ENCODE results near the gene FURIN. TPM values are rescaled to one million over a fixed set of nuclear protein-coding genes. Genes with fewer than 3 reads are reported as not detected.

The FURIN gene
- total RNA-seq, 1 donor from 2014 or later = 122 TPM

GRCh38 chr15:90829942-90830440 is 38.4 kb upstream of the FURIN start:
- Histone ChIP-seq H3K27ac (ENCODE audit: low read depth, low read length) (no peak overlapping the region), H3K36me3 (ENCODE audit: insufficient read depth, low read length) (no peaks in the 10 kb centered on the region), H3K4me2 (ENCODE audit: low read length) (no peak overlapping the region), H3K9ac (ENCODE audit: low read length) (no peak overlapping the region), H3K27me3 (ENCODE audit: insufficient read depth, low read length) (no peaks in the 10 kb centered on the region), H3K4me3 (ENCODE audit: insufficient read depth, low read depth, low read length) (no peak overlapping the region), H2AFZ (ENCODE audit: low read depth, low read length) (no peak overlapping the region), H3K9me3 (ENCODE audit: insufficient read depth, low read depth, low read length) (no peaks in the 10 kb centered on the region), H4K20me1 (ENCODE audit: insufficient read depth, low read length) (no peaks in the 10 kb centered on the region), H3K4me1 (ENCODE audit: insufficient read depth, low read length) (no peaks in the 10 kb centered on the region), H3K79me2 (ENCODE audit: insufficient read depth, low read length) (no peaks in the 10 kb centered on the region)
- TF ChIP-seq CTCF (IDR thresholded peaks at IDR 0.05; ENCODE audit: insufficient read depth, low read depth, low read length) = no peak
- TF ChIP-seq EZH2 (IDR thresholded peaks at IDR 0.05; ENCODE audit: insufficient read depth, low read length) = no peak
- no peaks in the 10 kb centered on the region for H3K9me3 Mint-ChIP-seq (ENCODE audit: unreplicated experiment)
- no peak overlapping the region for H3K4me3 Mint-ChIP-seq (ENCODE audit: unreplicated experiment)
- no peak overlapping the region for H3K27ac Mint-ChIP-seq (ENCODE audit: unreplicated experiment)
- no peaks in the 10 kb centered on the region for H3K27me3 Mint-ChIP-seq (ENCODE audit: low read depth, unreplicated experiment)
- no peak for FAIRE-seq
- DNase-seq (ENCODE audit: low read depth) = no peak
- no peaks in the 10 kb centered on the region for H3K36me3 Mint-ChIP-seq (ENCODE audit: low read depth, unreplicated experiment)
- no peaks in the 10 kb centered on the region for H3K4me1 Mint-ChIP-seq (ENCODE audit: low read depth, unreplicated experiment)

GRCh38 chr15:90834626-90835025 is 33.8 kb upstream of the FURIN start:
- Histone ChIP-seq H3K27me3 (ENCODE audit: insufficient read depth, low read length) (no peaks in the 10 kb centered on the region), H3K79me2 (ENCODE audit: insufficient read depth, low read length) (no peaks in the 10 kb centered on the region), H3K9me3 (ENCODE audit: insufficient read depth, low read depth, low read length) (no peaks in the 10 kb centered on the region), H3K4me2 (ENCODE audit: low read length) (no peak overlapping the region), H3K9ac (ENCODE audit: low read length) (no peak overlapping the region), H3K4me3 (ENCODE audit: insufficient read depth, low read depth, low read length) (no peak overlapping the region), H3K36me3 (ENCODE audit: insufficient read depth, low read length) (no peaks in the 10 kb centered on the region), H3K4me1 (ENCODE audit: insufficient read depth, low read length) (peaks cover 9% of the 10 kb centered on the region), H3K27ac (ENCODE audit: low read depth, low read length) (no peak overlapping the region), H4K20me1 (ENCODE audit: insufficient read depth, low read length) (no peaks in the 10 kb centered on the region), H2AFZ (ENCODE audit: low read depth, low read length) (no peak overlapping the region)
- FAIRE-seq (no peak), DNase-seq (ENCODE audit: low read depth) (no peak)
- Mint-ChIP-seq H3K27me3 (ENCODE audit: low read depth, unreplicated experiment) (no peaks in the 10 kb centered on the region), H3K27ac (ENCODE audit: unreplicated experiment) (no peak overlapping the region), H3K9me3 (ENCODE audit: unreplicated experiment) (no peaks in the 10 kb centered on the region), H3K36me3 (ENCODE audit: low read depth, unreplicated experiment) (no peaks in the 10 kb centered on the region), H3K4me1 (ENCODE audit: low read depth, unreplicated experiment) (peaks cover 5% of the 10 kb centered on the region), H3K4me3 (ENCODE audit: unreplicated experiment) (no peak overlapping the region)
- TF ChIP-seq CTCF (IDR thresholded peaks at IDR 0.05; ENCODE audit: insufficient read depth, low read depth, low read length) = no peak
- no peak for TF ChIP-seq EZH2 (IDR thresholded peaks at IDR 0.05; ENCODE audit: insufficient read depth, low read length)

- H3K4me3 Mint-ChIP-seq (ENCODE audit: unreplicated experiment) = no peak overlapping the region
- no peaks in the 10 kb centered on the region for H3K27me3 ChIP-seq (ENCODE audit: insufficient read depth, low read length)
- no peaks in the 10 kb centered on the region for H3K9me3 Mint-ChIP-seq (ENCODE audit: unreplicated experiment)
- no peaks in the 10 kb centered on the region for H3K79me2 ChIP-seq (ENCODE audit: insufficient read depth, low read length)
- H3K9me3 ChIP-seq (ENCODE audit: insufficient read depth, low read depth, low read length) = no peaks in the 10 kb centered on the region
- no peak overlapping the region for H3K27ac ChIP-seq (ENCODE audit: low read depth, low read length)
- TF ChIP-seq EZH2 (IDR thresholded peaks at IDR 0.05; ENCODE audit: insufficient read depth, low read length) = no peak
- TF ChIP-seq CTCF (IDR thresholded peaks at IDR 0.05; ENCODE audit: insufficient read depth, low read depth, low read length) = no peak
- no peak overlapping the region for H3K9ac ChIP-seq (ENCODE audit: low read length)
- DNase-seq (ENCODE audit: low read depth) = peak; percentile 65
- H3K36me3 ChIP-seq (ENCODE audit: insufficient read depth, low read length) = no peaks in the 10 kb centered on the region
- peak overlapping the region; percentile 25 for H3K4me2 ChIP-seq (ENCODE audit: low read length)
- H4K20me1 ChIP-seq (ENCODE audit: insufficient read depth, low read length) = no peaks in the 10 kb centered on the region
- no peaks in the 10 kb centered on the region for H3K36me3 Mint-ChIP-seq (ENCODE audit: low read depth, unreplicated experiment)
- peaks cover 3% of the 10 kb centered on the region for H3K27me3 Mint-ChIP-seq (ENCODE audit: low read depth, unreplicated experiment)
- FAIRE-seq = no peak
- peaks cover 9% of the 10 kb centered on the region for H3K4me1 ChIP-seq (ENCODE audit: insufficient read depth, low read length)
- no peak overlapping the region for H3K4me3 ChIP-seq (ENCODE audit: insufficient read depth, low read depth, low read length)
- no peak overlapping the region for H3K27ac Mint-ChIP-seq (ENCODE audit: unreplicated experiment)
- peaks cover 11% of the 10 kb centered on the region for H3K4me1 Mint-ChIP-seq (ENCODE audit: low read depth, unreplicated experiment)
- H2AFZ ChIP-seq (ENCODE audit: low read depth, low read length) = no peak overlapping the region
Observed at GRCh38 chr15:90836296-90836871, 32.0 kb upstream of the FURIN start.

Data from astrocyte (in vitro differentiated cells and primary cell).